ENCODE measurements around the gene RPL35A. TPM values are rescaled to one million over a fixed set of nuclear protein-coding genes. Genes with fewer than 3 reads are reported as not detected.
"Not testable (repeated sequence)": the region's sequence is repeated elsewhere in the genome, so short reads cannot be mapped to it uniquely, and the experiment has no call there.

The RPL35A gene
- total and polyA plus RNA-seq, 8 donors, result 684 to 2,285 (median 2,101) TPM

GRCh38 chr3:197906023-197906849, 43.8 kb upstream of the RPL35A start:
- TF ChIP-seq CTCF (IDR thresholded peaks at IDR 0.05), result peak; percentile 71 to 83
- Histone ChIP-seq H3K9me3 (no peaks in the 10 kb centered on the region), H3K27me3 (no peaks in the 10 kb centered on the region), H3K4me3 (no peak overlapping the region), H3K4me1 (peaks cover 3 to 6% of the 10 kb centered on the region in 2 donors), H3K36me3 (no peaks in the 10 kb centered on the region), H3K27ac (no peak overlapping the region)
- ATAC-seq (peak; percentile 100), DNase-seq (peak; percentile 77 to 90 (median 90))
- intact Hi-C loops (cut with DNase I), result no loop called here

- H3K27ac ChIP-seq, result no peak overlapping the region
- intact Hi-C loops (cut with DNase I), result no loop called here
- no peak for TF ChIP-seq CTCF (IDR thresholded peaks at IDR 0.05)
- ATAC-seq, result no peak
- no peaks in the 10 kb centered on the region for H3K27me3 ChIP-seq
- H3K4me3 ChIP-seq, result no peak overlapping the region
- peaks cover 3 to 6% of the 10 kb centered on the region in 2 donors for H3K4me1 ChIP-seq
- H3K36me3 ChIP-seq, result no peaks in the 10 kb centered on the region
- no peak for DNase-seq
- H3K9me3 ChIP-seq, result no peaks in the 10 kb centered on the region
Observed at GRCh38 chr3:197906850-197907187, 43.2 kb upstream of the RPL35A start.

GRCh38 chr3:197907196-197907595, 42.8 kb upstream of the RPL35A start:
- no peak for ATAC-seq
- no peaks in the 10 kb centered on the region for H3K27me3 ChIP-seq
- H3K4me1 ChIP-seq, result peaks cover 3 to 6% of the 10 kb centered on the region in 2 donors
- no peaks in the 10 kb centered on the region for H3K9me3 ChIP-seq
- no peak for DNase-seq
- intact Hi-C loops (cut with DNase I), result no loop called here
- H3K36me3 ChIP-seq, result no peaks in the 10 kb centered on the region
- no peak overlapping the region for H3K4me3 ChIP-seq
- TF ChIP-seq CTCF (IDR thresholded peaks at IDR 0.05), result no peak
- H3K27ac ChIP-seq, result no peak overlapping the region

- intact Hi-C loops (cut with DNase I); ATAC-seq: not testable (repeated sequence)
Observed at GRCh38 chr3:197908550-197908949, 41.4 kb upstream of the RPL35A start.

GRCh38 chr3:197908957-197909701, 40.9 kb upstream of the RPL35A start:
- Histone ChIP-seq H3K4me1 (peaks cover 3 to 6% of the 10 kb centered on the region in 2 donors), H3K27ac (no peak overlapping the region), H3K27me3 (no peaks in the 10 kb centered on the region), H3K4me3 (no peak overlapping the region), H3K36me3 (peaks cover 0 to 9% of the 10 kb centered on the region in 2 donors), H3K9me3 (no peaks in the 10 kb centered on the region)
- intact Hi-C loops (cut with DNase I), result no loop called here
- DNase-seq (no peak), ATAC-seq (no peak)
- no peak for TF ChIP-seq CTCF (IDR thresholded peaks at IDR 0.05)

More at GRCh38 chr3:197908550-197908949, 41.4 kb upstream of the RPL35A start:
- not testable (repeated sequence) for H3K4me1 ChIP-seq, H3K36me3 ChIP-seq, H3K9me3 ChIP-seq, H3K4me3 ChIP-seq, H3K27me3 ChIP-seq, DNase-seq, H3K27ac ChIP-seq

All from left lung (tissue), 10 donors.